H1 (cell line): ENCODE measurements around the gene MRPS27. TPM values are rescaled to one million over a fixed set of nuclear protein-coding genes. Genes with fewer than 3 reads are reported as not detected.

Source experiments
- BACH1 ChIP-seq: IDR thresholded peaks from 2 replicates; pipeline ENCODE4 v1.6.1; 2012; ENCODE audit warnings: low read length, improper control_type of control experiment
- HDAC6 ChIP-seq: IDR thresholded peaks from one replicate; pipeline ENCODE4 v1.7.1; 2012; ENCODE audit warnings: low read depth, mild to moderate bottlenecking, inconsistent platforms, low read length, moderate library complexity
- KDM4A ChIP-seq: IDR thresholded peaks from one replicate; pipeline ENCODE4 v1.7.1; 2012; ENCODE audit warnings: low read depth, mild to moderate bottlenecking, moderate library complexity, low read length, inconsistent platforms; ENCODE audit not compliant: severe bottlenecking
- SRF ChIP-seq: IDR thresholded peaks from 2 replicates; pipeline ENCODE4 v1.6.1; 2011; ENCODE audit warnings: mild to moderate bottlenecking, low read depth, low read length, moderate library complexity
- polyA plus RNA-seq, 7 experiments: library from polyadenylated mRNA; depleted of rRNA in 3 of 7; stranded (reverse) in 5 of 7; unstranded in 2 of 7; fragments of >200 nt in 5 of 7; fragments of 200-250 nt in 2 of 7; gene quantifications; 1 replicate in 5 of 7; 2 replicates in 1 of 7; 4 replicates in 1 of 7; pipeline versions ENCODE4 v1.2.1 to v1.2.3, GENCODE V29; 2011 to 2013; ENCODE audit warnings: missing spikeins in 2 of 7, mixed read lengths in 2 of 7
- total RNA-seq: library from RNA; stranded (reverse); fragmentation: NEBNext Ultra II Directional; extraction: Animal tissue kit (Norgen Biotek cat#: 25700); gene quantifications from 2 replicates; pipeline ENCODE4 v1.2.1, GENCODE V29; 2021
- TF ChIP-seq, protein P1 (sequence below): fragments of 300-600 bp; sonication (generic); IDR thresholded peaks from 2 replicates; pipeline ENCODE4 v1.7.1; 2012; ENCODE audit warnings: low read length, moderate library complexity, mild to moderate bottlenecking, inconsistent platforms; ENCODE audit not compliant: insufficient replicate concordance

The MRPS27 gene
- total and polyA plus RNA-seq, 2 of the 8 experiments (the other 6 are each of a cell fraction or from before 2014, with no cell fraction given), result 93.2 to 102 TPM

DNA sequence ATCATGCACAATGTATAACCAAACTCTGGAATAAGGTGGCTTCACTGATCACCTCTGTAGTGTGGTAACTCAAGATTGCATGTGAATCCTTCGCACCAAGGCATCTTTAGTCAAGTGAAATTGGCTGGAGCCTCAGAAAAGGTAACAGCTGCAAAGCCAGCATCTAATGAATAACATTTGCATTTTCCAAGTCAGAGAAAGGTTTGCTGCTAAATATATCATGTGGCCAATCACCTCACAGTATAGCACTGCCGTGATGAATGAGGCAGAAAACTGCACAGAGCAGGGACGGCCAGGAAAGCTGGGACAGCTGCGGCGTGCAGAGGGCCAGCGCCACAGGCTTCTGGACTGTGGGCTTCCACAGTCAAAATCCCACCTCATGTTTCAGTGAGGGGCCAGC is 18.5 kb downstream of the MRPS27 start (continued):
- TF ChIP-seq SRF, result no peak
- TF ChIP-seq, protein P1, sequence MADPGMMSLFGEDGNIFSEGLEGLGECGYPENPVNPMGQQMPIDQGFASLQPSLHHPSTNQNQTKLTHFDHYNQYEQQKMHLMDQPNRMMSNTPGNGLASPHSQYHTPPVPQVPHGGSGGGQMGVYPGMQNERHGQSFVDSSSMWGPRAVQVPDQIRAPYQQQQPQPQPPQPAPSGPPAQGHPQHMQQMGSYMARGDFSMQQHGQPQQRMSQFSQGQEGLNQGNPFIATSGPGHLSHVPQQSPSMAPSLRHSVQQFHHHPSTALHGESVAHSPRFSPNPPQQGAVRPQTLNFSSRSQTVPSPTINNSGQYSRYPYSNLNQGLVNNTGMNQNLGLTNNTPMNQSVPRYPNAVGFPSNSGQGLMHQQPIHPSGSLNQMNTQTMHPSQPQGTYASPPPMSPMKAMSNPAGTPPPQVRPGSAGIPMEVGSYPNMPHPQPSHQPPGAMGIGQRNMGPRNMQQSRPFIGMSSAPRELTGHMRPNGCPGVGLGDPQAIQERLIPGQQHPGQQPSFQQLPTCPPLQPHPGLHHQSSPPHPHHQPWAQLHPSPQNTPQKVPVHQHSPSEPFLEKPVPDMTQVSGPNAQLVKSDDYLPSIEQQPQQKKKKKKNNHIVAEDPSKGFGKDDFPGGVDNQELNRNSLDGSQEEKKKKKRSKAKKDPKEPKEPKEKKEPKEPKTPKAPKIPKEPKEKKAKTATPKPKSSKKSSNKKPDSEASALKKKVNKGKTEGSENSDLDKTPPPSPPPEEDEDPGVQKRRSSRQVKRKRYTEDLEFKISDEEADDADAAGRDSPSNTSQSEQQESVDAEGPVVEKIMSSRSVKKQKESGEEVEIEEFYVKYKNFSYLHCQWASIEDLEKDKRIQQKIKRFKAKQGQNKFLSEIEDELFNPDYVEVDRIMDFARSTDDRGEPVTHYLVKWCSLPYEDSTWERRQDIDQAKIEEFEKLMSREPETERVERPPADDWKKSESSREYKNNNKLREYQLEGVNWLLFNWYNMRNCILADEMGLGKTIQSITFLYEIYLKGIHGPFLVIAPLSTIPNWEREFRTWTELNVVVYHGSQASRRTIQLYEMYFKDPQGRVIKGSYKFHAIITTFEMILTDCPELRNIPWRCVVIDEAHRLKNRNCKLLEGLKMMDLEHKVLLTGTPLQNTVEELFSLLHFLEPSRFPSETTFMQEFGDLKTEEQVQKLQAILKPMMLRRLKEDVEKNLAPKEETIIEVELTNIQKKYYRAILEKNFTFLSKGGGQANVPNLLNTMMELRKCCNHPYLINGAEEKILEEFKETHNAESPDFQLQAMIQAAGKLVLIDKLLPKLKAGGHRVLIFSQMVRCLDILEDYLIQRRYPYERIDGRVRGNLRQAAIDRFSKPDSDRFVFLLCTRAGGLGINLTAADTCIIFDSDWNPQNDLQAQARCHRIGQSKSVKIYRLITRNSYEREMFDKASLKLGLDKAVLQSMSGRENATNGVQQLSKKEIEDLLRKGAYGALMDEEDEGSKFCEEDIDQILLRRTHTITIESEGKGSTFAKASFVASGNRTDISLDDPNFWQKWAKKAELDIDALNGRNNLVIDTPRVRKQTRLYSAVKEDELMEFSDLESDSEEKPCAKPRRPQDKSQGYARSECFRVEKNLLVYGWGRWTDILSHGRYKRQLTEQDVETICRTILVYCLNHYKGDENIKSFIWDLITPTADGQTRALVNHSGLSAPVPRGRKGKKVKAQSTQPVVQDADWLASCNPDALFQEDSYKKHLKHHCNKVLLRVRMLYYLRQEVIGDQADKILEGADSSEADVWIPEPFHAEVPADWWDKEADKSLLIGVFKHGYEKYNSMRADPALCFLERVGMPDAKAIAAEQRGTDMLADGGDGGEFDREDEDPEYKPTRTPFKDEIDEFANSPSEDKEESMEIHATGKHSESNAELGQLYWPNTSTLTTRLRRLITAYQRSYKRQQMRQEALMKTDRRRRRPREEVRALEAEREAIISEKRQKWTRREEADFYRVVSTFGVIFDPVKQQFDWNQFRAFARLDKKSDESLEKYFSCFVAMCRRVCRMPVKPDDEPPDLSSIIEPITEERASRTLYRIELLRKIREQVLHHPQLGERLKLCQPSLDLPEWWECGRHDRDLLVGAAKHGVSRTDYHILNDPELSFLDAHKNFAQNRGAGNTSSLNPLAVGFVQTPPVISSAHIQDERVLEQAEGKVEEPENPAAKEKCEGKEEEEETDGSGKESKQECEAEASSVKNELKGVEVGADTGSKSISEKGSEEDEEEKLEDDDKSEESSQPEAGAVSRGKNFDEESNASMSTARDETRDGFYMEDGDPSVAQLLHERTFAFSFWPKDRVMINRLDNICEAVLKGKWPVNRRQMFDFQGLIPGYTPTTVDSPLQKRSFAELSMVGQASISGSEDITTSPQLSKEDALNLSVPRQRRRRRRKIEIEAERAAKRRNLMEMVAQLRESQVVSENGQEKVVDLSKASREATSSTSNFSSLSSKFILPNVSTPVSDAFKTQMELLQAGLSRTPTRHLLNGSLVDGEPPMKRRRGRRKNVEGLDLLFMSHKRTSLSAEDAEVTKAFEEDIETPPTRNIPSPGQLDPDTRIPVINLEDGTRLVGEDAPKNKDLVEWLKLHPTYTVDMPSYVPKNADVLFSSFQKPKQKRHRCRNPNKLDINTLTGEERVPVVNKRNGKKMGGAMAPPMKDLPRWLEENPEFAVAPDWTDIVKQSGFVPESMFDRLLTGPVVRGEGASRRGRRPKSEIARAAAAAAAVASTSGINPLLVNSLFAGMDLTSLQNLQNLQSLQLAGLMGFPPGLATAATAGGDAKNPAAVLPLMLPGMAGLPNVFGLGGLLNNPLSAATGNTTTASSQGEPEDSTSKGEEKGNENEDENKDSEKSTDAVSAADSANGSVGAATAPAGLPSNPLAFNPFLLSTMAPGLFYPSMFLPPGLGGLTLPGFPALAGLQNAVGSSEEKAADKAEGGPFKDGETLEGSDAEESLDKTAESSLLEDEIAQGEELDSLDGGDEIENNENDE, result no peak
- TF ChIP-seq KDM4A, result no peak
- TF ChIP-seq HDAC6, result no peak
- TF ChIP-seq BACH1, result no peak
